Stimulated activated CD4-positive, alpha-beta T cell treated with anti-CD3 and anti-CD28 coated beads, Interleukin-15, amount 100 ng/mL, for 48 hours (primary cell): ENCODE data around the gene VEGFD.
A peak's percentile ranks its signal among the peaks of the same experiment; 100 is the strongest.

Experiments used
- DNase-seq, 2 donors: peaks; one replicate each; pipeline ENCODE4 v3.0.0-alpha.2; 2020; ENCODE audit warnings: low read depth in 2 of 2

Gene VEGFD

GRCh38 chrX:15359701-15360100, 24.5 kb downstream of the VEGFD start:
- DNase-seq, result no peak

GRCh38 chrX:15358533-15358932, 25.7 kb downstream of the VEGFD start:
- DNase-seq, result no peak

DNA sequence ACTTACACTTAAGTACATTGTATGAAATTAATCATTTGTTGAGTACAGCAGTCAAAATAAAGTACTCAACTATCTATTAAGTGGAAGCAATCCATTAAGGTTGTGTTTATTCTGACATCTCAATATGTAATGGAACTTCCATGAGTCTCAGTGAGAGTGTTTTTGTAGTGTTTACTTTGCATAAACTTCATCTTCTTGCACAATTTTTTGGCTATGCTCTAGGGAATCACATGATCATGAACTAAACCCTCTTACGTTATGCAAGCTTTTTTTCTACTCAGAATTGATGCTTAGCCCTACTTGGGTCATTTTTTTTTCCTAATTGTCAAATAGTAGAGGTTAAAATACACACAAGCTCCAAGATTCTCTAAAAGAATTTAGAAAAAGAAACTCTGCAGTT, 27.8 kb downstream of the VEGFD start:
- DNase-seq, result no peak

- no peak for DNase-seq
Observed at GRCh38 chrX:15350329-15350996, 33.8 kb downstream of the VEGFD start.

DNA sequence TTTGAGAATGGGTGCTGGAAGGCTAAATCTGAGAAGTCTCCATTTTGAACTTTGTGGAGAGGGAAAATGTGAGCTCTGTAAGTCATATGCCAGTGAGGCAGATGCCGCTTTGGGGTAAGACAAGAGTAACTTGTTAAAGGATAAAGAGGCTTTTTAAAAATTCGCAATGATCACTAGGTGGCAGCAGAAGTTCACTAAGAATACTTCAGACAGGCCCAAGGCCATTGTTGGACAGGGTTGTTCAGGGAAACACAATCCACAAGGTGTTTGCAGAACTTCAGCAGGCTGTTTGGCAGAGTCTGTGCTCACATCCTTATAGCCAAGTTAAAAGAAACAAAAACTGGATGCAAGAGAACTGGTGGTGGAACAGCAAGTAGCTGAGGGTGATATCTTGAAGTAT, 35.2 kb downstream of the VEGFD start:
- DNase-seq, result no peak

- no peak for DNase-seq
Observed at GRCh38 chrX:15345976-15346375, 38.2 kb downstream of the VEGFD start.

- DNase-seq, result no peak
Observed at GRCh38 chrX:15344106-15344505, 40.1 kb downstream of the VEGFD start.

DNA sequence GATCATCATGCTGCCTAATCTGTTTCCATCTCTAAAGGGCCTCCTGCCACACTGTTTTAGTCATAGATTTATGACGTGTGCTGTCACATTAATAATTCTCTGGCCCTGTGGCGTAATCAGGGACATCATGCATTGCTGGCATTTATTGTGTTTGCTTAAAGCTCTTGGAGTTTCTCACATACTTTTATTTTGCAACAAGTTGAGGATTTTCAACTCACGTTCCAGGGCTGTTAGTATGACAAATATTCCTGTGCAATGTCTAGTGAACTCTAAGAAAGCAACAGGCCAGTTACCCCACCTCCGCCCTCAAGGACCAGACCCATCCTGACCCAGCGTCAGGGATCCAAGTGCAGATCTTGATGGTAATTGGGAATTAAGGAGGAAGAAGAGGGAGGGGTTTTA, 41.1 kb downstream of the VEGFD start:
- DNase-seq, result no peak

GRCh38 chrX:15340867-15341266, 43.3 kb downstream of the VEGFD start:
- no peak for DNase-seq

GRCh38 chrX:15336023-15336413, 48.2 kb downstream of the VEGFD start:
- DNase-seq, result peak in 1 of 2 donors; percentile 16

GRCh38 chrX:15335135-15336022, 48.8 kb downstream of the VEGFD start, which contains the start of gene PIGA:
Gene PIGA, minus strand, starts transcription at chrX:15335523. Its CDS starts 3,593 bp downstream, at chrX:15331930.
- DNase-seq, result peak; percentile 84

DNA sequence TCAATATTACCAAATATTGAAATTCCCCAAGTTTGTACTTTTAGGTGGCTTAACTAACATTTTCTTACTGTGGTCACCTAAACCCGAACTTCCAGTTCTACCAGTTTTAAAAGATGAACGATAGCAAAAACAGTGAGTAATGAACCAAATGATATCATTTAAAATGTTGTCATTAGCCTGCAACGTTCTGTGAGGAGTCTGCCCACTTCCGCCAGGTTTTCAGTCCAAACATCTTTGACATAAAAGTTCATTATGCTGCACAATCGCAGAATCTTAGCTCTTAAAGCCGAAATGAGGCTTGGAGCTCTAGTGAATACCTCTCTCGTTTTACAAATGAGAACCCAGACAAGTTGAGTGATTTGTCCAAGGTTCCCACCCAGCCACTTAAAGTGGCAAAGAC, 49.7 kb downstream of the VEGFD start:
- no peak for DNase-seq

- DNase-seq, result no peak
Observed at GRCh38 chrX:15328821-15329220, 55.4 kb downstream of the VEGFD start.

DNA sequence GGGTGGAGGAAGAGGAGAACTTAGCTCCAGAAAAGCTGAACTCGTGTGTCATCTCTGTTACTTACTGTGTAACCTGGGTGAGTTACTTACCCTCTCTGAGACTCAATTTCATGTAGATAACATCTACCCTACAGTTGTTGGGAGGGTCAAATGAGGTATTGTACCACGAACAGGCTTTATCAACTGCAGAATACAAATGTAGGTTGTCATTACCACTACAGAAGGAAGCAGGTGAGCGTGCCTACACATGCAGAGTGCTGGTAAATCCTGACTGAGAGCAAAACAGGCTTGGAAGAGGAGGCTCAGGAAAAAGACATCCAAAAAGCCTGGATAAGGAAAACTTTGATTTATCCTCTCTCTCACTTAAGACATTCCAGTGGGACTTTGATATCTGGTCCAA, 56.1 kb downstream of the VEGFD start:
- DNase-seq, result no peak

DNA sequence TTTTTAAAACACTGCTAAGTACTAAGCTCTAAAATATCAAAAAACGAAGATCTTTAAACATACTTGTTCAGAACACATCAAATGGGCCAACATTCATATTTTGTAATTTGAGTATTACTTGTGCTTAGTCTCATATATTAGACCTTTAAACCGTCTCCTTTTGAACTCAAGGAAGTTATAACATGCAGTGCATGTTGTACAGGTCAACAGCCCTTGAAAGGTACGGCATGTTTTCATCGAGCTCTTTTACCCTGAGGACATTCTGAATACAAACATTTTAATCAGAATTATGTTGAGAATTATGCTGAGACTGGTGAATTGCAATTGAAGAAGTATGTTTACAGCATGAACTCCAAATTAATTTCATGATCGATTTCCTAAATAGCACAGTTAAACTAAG, 61.7 kb downstream of the VEGFD start:
- DNase-seq, result no peak

DNA sequence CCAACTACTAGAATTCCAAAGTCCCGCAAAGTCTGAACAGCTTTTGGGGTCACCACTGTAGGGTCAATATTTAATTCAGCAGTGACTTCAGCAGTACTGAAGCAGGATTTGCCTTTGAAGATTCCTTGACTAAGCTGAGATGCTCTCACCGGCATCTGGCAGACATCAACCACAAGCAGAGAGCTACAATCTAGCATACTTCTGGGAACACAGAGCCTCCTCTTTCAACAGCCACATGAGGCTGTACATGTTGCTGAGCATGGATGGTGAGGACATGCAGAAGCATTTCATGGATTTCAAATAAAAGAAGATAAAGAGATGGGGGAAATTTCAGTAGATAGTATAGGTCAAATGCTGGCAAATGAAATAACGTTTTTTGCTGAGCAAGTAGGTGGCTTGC, 62.1 kb downstream of the VEGFD start:
- DNase-seq, result no peak

DNA sequence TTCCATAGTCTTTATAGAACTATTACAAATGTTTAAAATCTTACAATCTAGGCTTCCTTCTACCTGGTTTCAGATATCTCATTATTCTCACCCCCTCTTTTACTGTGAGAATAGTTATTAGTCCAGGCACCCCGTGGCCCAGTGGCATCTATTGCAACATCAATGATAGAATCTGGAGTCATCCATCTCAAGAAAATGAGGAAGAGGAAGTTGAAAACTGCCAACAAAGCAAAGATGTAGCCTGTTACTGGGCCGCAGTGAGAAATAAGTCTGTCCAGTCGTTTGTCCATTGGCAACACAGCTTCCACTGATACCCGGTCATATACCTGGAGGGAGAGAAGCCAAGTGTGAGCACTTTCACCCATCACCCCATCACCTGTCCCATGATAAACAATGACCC, 62.8 kb downstream of the VEGFD start:
- no peak for DNase-seq

DNA sequence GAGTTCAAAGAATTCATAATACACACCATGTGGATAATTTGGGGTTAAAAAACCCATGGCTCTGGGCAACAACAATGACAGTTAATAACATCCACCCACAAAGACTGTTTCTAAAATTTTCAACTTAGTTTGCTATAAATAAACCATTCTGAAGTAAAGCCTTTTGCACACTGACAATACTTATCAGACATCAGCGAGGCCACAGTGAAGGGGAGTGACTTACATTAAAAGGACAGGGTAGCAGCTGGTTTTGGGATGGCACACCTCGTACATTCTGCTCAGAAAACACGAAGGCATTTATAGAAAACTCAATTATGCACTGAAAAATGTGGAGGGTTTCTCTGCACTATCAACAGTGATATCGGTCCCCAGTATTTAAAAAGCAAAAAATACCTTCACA, 63.9 kb downstream of the VEGFD start:
- DNase-seq, result no peak

- DNase-seq, result no peak
Observed at GRCh38 chrX:15319075-15319474, 65.1 kb downstream of the VEGFD start.

DNA sequence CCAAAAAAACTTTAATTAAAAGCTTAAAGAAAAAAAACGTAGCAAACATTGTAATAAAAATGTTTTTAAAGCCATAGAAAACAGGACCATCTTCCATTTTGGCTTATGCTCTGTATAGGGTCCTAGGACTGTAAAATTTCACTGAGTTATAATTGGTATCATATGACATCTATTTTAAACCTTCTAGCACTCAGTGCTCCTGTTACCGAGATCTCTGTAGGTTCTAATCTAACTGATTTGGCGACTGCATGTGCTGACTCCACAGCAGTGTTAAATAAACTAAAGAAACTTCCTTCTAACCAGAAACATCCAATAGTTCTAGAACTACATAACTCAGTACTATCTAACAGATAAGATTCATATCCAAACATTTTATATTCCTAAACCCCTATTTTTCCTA, 68.7 kb downstream of the VEGFD start, which contains the start of gene ASB11:
Gene ASB11, minus strand, starts transcription at position 132 of the 400 bp plus-strand sequence. Its CDS starts 35 bp downstream, at position 97.
- no peak for DNase-seq

DNA sequence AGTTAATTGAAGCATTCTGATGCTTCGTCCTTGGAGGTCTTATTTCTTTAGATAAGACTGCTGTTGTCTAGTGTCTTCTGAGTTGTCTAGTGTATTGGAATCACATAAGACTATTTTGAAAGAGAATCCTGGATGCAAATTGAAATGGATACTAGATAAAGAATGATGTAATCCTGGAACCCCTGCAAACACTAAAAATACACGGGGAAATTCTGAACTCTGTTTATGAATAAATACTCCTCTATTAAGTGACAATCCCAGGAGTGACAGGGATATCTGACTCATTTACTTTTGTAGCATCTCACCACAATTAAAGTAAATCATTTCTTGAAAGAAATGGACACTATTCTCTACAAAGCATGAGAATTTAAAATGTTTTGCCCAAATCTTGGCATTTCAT, 69.7 kb downstream of the VEGFD start:
- no peak for DNase-seq

- no peak for DNase-seq
Observed at GRCh38 chrX:15311119-15311518, 73.1 kb downstream of the VEGFD start.

GRCh38 chrX:15310117-15310516, 74.1 kb downstream of the VEGFD start:
- DNase-seq, result no peak
